Right lobe of liver (tissue), 6 donors: ENCODE data around the gene PDK1. TPM values are rescaled to one million over a fixed set of nuclear protein-coding genes. Genes with fewer than 3 reads are reported as not detected.
"Not testable (repeated sequence)": the region's sequence is repeated elsewhere in the genome, so short reads cannot be mapped to it uniquely, and the experiment has no call there.

Experiments used
- ATAC-seq, 4 donors: fragments of 200-7000 bp; cut with Tn5 transposase; one replicate each; pipeline ENCODE4 v1.9.1; 2020; ENCODE audit warnings: mild to moderate bottlenecking in 4 of 4, moderate library complexity in 4 of 4
- DNase-seq, 3 donors: peaks; one replicate each; pipeline ENCODE4 v3.0.0-alpha.2; 2020
- H3K27ac ChIP-seq, 3 donors: fragments of 200-600 bp; one replicate each; pipeline ENCODE4 v1.8.0; 2022
- H3K27me3 ChIP-seq, 2 donors: fragments of 200-600 bp; one replicate each; pipeline ENCODE4 v1.8.0; 2022
- H3K36me3 ChIP-seq, 4 donors: fragments of 200-600 bp; sonication (generic) in 1 of 4; one replicate each; pipeline versions ENCODE4 v1.5.1 to v1.8.0; 2017 to 2022; ENCODE audit warnings: control low read depth in 1 of 4
- H3K4me1 ChIP-seq, 4 donors: fragments of 200-600 bp; sonication (generic) in 1 of 4; one replicate each; pipeline versions ENCODE4 v1.5.1 to v1.8.0; 2017 to 2022; ENCODE audit warnings: control low read depth in 1 of 4
- H3K4me3 ChIP-seq, 3 donors: fragments of 200-600 bp; one replicate each; pipeline ENCODE4 v1.8.0; 2022
- H3K9me3 ChIP-seq, 4 donors: fragments of 200-600 bp; sonication (generic) in 1 of 4; one replicate each; pipeline versions ENCODE4 v1.5.1 to v1.8.0; 2017 to 2022; ENCODE audit warnings: control low read depth in 1 of 4
- POLR2A ChIP-seq: fragments of 450-650 bp; IDR thresholded peaks from one replicate; pipeline ENCODE4 v1.6.1; 2017; ENCODE audit warnings: antibody characterized with exemption, mild to moderate bottlenecking
- WGBS: methylation state at CpG from one replicate; pipeline ENCODE4 v1.1.6; 2018; ENCODE audit warnings: low coverage, low lambda C conversion rate; ENCODE audit not compliant: insufficient coverage; ENCODE audit errors: missing lambda C conversion rate; 5-methylcytosine and 5-hydroxymethylcytosine counted together
- intact Hi-C, 2 donors: fragments of 100-400 bp; cut with DNase I; formaldehyde crosslinking; loops; one replicate each; pipeline versions ENCODE4 v1.11.2 to v1.14.1; 2022
- total RNA-seq, 6 experiments: library from RNA; depleted of rRNA in 2 of 6; stranded (reverse); fragments of >200 nt in 2 of 6; fragmentation: NEBNext Ultra II Directional in 3 of 6; extraction: Animal tissue kit (Norgen Biotek cat#: 25700) in 3 of 6; gene quantifications; one replicate each; pipeline versions ENCODE4 v1.1.0 to v1.2.4, GENCODE V29; 2016 to 2023
- TF ChIP-seq, protein P1 (sequence below), 4 donors: fragments of 200-600 bp in 3 of 4; fragments of 450-650 bp in 1 of 4; IDR thresholded peaks; one replicate each; pipeline versions ENCODE4 v1.5.1 to v1.8.0; 2016 to 2022; ENCODE audit warnings: antibody characterized with exemption in 4 of 4, mild to moderate bottlenecking in 2 of 4
- donor health status: DM: no; HTN: yes; CAD: no.
- donor health status: DM: no; HTN: no; CAD: no.
- donor health status: DM: no; HTN: no; CAD: no.
- donor health status: DM: no; HTN: yes; CAD: no.
- donor health status: DM: no; HTN: yes; CAD: no.

PDK1 gene
- total RNA-seq, 6 experiments from 2014 or later: 5.0 to 34.1 (median 9.6) TPM

GRCh38 chr2:172578860-172579512 lies 23.1 kb downstream of the PDK1 start:
- peak; percentile 47 to 89 (median 60) for ATAC-seq
- intact Hi-C loops: no loop called here
- no peak overlapping the region for H3K4me3 ChIP-seq
- no peak for TF ChIP-seq POLR2A
- TF ChIP-seq, protein P1, sequence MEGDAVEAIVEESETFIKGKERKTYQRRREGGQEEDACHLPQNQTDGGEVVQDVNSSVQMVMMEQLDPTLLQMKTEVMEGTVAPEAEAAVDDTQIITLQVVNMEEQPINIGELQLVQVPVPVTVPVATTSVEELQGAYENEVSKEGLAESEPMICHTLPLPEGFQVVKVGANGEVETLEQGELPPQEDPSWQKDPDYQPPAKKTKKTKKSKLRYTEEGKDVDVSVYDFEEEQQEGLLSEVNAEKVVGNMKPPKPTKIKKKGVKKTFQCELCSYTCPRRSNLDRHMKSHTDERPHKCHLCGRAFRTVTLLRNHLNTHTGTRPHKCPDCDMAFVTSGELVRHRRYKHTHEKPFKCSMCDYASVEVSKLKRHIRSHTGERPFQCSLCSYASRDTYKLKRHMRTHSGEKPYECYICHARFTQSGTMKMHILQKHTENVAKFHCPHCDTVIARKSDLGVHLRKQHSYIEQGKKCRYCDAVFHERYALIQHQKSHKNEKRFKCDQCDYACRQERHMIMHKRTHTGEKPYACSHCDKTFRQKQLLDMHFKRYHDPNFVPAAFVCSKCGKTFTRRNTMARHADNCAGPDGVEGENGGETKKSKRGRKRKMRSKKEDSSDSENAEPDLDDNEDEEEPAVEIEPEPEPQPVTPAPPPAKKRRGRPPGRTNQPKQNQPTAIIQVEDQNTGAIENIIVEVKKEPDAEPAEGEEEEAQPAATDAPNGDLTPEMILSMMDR (IDR thresholded peaks at IDR 0.05): no peak
- no peak overlapping the region for H3K27ac ChIP-seq
- H3K4me1 ChIP-seq: no peaks in the 10 kb centered on the region
- no peaks in the 10 kb centered on the region for H3K27me3 ChIP-seq
- no peaks in the 10 kb centered on the region for H3K36me3 ChIP-seq
- H3K9me3 ChIP-seq: peaks cover 0 to 8% (median 0%) of the 10 kb centered on the region in 4 donors
- no peak for DNase-seq
- 58% methylated on average over 2 of the region's 2 CpGs for WGBS

DNA sequence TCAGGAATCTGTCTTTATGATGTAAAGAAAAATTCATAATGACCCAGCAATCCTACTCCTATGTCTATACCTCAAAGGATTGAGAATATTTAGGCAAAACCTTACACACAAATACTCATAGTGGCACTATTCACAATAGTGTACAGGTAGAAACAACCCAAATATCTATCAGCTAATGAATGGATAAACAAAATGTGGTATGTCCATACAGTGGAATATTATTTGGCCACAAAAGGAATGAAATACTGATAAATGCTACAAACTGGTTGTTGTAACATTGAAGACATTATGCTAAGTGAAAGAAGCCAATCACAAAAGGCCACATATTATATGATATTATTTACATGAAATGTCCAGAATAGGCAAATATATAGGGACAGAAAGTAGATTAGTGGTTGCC lies 24.7 kb downstream of the PDK1 start:
- Histone ChIP-seq H3K27ac (no peak overlapping the region), H3K4me1 (no peaks in the 10 kb centered on the region), H3K27me3 (no peaks in the 10 kb centered on the region), H3K9me3 (no peaks in the 10 kb centered on the region), H3K36me3 (no peaks in the 10 kb centered on the region), H3K4me3 (no peak overlapping the region)
- intact Hi-C loops: no loop called here
- DNase-seq: no peak
- no peak for ATAC-seq
- TF ChIP-seq, protein P1 (IDR thresholded peaks at IDR 0.05): no peak
- no peak for TF ChIP-seq POLR2A

DNA sequence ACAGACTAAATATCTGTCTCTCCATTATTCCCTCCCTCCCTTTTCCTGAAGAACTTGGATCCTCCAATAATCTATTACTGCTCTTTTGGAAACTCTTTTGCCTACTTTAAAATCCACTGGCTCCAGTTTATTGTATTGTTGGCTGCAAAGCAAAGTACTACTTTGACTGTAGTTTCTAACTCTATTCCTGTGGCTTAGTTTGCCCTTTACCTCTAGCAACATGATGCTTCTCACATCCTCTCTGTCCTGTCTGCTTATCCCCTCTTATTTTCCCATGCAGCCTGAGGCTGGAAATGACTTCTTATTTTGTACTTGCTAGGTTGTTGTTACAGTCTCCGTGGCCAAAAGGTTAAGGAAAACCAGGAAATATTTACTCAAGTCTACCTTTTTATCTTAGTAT lies 26.8 kb downstream of the PDK1 start:
- H3K27ac ChIP-seq: no peak overlapping the region
- WGBS: 81% methylated on average over 1 of the region's 1 CpG
- peaks cover 0 to 7% (median 0%) of the 10 kb centered on the region in 4 donors for H3K36me3 ChIP-seq
- TF ChIP-seq, protein P1 (IDR thresholded peaks at IDR 0.05): no peak
- no peak for TF ChIP-seq POLR2A
- no peaks in the 10 kb centered on the region for H3K4me1 ChIP-seq
- ATAC-seq (no peak), DNase-seq (no peak)
- intact Hi-C loops: no loop called here
- H3K9me3 ChIP-seq: no peaks in the 10 kb centered on the region
- no peaks in the 10 kb centered on the region for H3K27me3 ChIP-seq
- no peak overlapping the region for H3K4me3 ChIP-seq

GRCh38 chr2:172586245-172586891 lies 30.5 kb downstream of the PDK1 start:
- H3K4me3 ChIP-seq: no peak overlapping the region
- no peak overlapping the region for H3K27ac ChIP-seq
- ATAC-seq (no peak), DNase-seq (no peak)
- no peaks in the 10 kb centered on the region for H3K27me3 ChIP-seq
- H3K4me1 ChIP-seq: no peaks in the 10 kb centered on the region
- intact Hi-C loops: no loop called here
- TF ChIP-seq, protein P1 (IDR thresholded peaks at IDR 0.05): no peak
- TF ChIP-seq POLR2A: no peak
- no peaks in the 10 kb centered on the region for H3K9me3 ChIP-seq
- 75% methylated on average over 6 of the region's 9 CpGs for WGBS
- H3K36me3 ChIP-seq: peaks cover 0 to 9% (median 3%) of the 10 kb centered on the region in 4 donors

- H3K9me3 ChIP-seq, H3K27me3 ChIP-seq, H3K4me1 ChIP-seq, DNase-seq, intact Hi-C loops, H3K36me3 ChIP-seq, H3K27ac ChIP-seq, ATAC-seq, H3K4me3 ChIP-seq: not testable (repeated sequence)
- 94% methylated on average over 3 of the region's 9 CpGs for WGBS
Measured at GRCh38 chr2:172587231-172587630, 31.3 kb downstream of the PDK1 start.
